CMK (cell line): ENCODE measurements around the gene LOXHD1.

Experiments used
- DNase-seq: peaks from one replicate; pipeline ENCODE4 v3.0.0-alpha.2; 2010; ENCODE audit warnings: low read depth

Gene LOXHD1

DNA sequence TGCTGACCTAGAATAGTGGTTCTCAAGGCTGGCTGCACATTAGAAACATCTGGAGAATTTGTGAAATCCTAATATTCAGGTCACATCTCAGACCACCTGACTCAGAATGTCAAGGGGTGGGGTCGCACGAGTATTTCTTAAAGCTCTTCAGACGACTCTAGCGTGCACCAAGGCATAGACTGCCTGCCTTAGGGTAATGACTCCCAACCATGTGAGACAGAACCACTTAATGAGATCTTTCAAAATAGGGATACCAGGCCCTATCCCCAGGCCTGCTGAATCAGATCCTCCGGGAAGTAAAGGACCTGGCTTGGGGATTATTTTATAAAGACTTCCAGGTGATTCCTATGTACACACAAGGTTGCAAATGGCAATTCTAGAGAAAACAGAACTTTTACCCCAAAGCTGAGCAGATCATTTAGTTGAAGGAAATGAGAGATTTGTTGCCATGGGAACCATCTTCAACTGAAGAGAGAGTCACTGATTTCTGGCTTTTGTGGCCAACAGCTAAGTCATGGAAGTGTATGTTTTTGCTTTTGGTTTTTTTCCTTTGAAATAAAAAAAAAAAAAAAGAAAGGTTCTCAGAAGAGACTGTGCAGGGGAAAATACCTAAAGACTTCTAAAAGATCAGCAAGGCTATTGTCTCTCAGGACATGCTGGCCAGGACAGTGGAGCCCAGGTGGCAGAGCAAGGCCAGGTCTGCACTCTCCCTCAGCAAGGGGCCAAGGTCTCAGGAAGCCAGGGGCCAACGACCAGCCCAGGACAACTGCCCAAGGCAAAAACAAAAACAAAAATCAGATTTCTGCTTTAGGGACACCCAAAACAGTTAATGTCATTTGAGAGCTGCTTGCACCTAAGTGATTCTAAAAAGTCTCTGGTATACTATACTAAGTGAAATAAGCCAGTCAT, 15.3 kb upstream of the LOXHD1 start:
- no peak for DNase-seq

DNA sequence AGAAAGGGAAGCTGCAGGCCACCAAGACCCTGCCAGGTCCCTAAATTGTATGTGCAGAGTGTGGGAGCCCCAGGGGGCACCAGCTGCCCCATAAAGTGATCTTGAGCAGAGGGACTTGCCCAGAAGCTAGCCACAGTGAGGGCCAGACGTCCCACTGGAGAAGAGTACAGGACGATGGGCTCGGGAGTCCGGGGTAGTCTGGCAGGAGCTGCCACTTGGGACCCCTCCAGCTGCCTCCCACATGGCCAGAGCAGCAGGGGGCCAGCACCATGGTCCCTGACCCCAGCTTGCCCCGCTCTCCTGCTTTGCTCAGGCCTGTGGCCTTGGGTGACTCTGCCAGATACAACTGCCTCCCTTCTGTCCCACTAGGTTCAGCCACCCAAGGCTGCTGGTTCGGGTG, 11.7 kb upstream of the LOXHD1 start:
- no peak for DNase-seq

DNA sequence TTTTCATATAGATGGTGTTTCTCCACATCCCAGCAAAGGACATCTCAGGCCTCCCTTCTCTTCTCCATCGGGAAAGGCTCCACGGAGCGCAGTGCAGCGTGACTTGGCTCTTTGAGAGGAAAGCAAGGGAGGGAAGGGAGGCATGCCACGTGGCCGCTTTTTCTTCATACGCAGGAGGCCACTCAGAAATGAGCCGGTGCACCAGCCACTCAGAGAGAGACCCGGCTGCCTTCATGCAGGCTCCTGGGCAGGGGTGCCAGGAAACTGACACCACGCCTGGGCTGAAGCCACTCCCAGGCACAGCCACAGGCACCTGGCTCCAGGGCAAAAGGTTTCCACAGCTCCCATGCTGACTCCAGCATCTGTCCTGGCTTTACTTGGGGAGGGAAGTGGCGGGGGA, 11.1 kb upstream of the LOXHD1 start:
- no peak for DNase-seq

DNA sequence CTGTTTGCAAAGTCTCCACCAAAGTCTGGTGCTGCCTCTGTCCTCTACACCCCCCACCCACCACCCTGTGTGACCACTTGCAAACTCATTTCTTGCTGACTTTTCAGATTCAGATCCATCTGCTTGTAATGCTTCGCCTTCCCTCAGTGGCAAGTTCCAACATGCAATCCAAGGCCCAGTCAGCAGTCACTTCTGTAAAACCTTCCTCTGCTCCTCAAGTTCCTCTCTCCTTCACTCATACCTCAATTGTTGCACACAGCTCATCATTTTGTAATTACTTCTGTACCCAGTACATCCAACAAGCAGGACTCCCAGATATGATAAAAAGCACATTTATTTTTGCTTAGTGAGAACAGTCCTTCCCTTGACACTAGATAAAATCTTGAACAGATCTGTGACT, 6.5 kb upstream of the LOXHD1 start:
- no peak for DNase-seq

DNA sequence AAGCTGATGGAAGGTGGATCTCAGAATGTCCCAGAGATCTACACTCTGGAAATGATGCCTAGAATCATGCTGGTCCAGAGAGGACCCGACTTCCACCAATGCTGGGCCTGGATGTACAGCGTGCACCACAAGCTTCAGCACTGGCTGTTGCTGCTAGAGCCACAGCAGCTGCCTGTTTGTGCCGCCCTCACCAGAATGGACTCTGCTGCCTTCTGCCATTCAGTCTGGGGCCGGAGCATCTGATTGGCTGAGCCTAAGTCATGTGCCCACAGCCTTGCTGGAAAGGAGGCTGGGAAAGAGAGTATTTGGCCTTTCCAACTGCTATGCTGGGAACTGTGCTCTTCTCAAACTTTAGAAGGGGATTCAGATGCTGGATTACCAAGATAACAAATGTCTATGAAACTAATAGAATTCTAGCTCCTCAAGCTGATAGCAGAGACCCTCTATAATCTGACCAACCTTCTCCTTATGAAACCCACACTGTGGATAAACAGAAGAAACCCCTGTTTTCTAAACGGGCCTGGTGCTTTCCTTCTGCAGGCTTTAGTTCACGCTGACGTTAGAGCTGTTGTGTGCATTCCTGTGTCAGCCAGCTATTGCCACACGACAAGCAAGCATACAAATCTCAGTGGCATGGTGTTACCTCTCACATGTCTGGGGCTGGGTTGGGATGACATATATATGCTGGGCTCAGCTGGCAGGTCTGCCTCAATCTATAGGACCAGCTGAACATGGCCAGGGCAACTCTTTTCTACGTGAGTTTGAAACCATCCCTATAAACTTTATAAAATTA, 4.1 kb upstream of the LOXHD1 start:
- no peak for DNase-seq

DNA sequence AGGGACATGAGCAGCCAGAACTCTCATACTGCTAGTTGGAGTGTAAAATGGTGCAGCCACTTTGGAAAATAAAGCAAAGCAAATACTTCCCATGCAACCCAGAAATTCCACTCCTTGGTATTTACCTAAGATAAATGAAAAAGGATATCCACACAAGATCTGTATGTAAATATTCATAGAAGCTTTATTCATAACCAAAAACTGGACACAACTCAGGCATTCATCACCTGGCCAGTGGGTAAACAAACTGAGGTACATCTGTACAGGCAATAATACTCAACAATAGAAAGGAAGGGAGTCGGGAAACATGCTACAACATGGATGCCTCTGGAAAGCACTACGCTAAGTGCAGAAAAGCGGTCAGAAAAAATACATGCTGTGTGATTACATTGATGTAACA, 2.5 kb upstream of the LOXHD1 start:
- DNase-seq: no peak

DNA sequence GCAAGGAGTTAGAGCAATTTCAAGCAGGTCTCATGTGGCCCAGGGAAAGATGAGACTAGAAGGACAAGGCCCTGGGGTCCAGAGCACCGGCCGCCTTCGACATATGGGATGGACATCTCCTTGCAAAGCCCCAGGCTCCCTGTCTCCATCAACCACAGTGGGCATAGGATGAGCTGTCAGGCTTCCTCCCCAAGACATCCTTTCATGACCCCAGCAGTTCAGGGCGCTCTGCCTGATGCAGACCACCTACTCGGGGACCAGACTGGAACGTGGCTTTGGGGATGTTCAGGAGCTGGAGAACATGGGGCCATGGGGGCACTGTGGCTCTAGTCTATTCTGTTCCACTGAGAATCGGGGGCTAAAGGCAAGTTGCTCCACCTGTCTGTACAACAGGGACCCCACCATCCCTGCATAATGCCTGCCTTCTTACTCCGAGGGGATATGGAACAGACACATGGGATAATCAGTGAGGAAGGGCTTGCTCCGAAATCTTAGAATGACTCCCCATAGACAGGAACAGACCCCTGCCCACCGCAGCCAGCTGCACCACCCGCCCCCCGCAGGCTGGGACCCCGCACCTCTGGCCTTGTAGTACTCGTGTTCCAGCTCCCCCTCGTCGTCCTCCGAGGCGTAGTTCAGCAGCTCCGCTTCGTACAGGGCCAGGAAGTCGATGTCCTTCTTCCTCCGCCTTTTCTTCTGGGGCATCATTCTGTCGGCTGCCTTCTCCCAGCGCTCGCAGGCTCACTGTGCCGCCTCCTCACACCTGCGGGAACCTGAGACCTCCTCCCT, 500 bp downstream of the LOXHD1 start:
- DNase-seq: no peak

DNA sequence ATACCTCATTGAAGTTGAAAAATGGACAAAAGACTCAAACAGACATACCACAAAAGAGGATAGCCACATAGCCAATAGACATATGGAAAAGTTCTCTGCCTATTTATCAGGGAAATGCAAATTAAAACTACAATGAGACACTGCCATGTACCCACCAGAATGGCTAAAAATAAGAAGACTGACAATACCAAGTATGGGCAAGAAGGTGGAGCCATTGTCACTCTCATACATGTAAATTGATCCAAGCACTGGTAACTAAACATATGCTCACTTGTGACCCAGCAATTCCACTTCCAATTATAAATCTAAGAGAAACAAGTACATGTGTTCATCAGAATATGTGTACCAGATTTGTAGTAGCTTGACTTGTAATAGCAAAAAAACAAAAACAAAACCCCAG, 4.6 kb downstream of the LOXHD1 start:
- no peak for DNase-seq

DNA sequence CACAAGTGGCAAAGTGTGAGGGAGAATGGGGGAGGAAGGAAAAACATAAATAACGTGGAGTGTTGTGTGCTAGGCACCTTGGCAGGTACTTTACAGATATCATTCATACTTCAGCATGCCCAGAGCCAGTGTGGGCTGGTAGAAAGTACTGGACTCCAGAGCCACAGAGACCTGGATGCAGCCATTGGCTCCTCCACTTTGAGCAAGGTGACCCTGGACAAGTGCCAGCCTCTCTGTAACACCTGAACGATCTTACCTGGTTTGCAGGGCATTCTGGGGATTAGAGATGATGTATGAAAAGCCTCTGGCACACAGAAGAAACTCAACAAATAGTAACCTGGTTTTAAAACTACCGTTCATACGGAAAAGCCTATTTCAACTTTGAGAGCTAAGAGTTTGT, 6.3 kb downstream of the LOXHD1 start:
- DNase-seq: no peak

DNA sequence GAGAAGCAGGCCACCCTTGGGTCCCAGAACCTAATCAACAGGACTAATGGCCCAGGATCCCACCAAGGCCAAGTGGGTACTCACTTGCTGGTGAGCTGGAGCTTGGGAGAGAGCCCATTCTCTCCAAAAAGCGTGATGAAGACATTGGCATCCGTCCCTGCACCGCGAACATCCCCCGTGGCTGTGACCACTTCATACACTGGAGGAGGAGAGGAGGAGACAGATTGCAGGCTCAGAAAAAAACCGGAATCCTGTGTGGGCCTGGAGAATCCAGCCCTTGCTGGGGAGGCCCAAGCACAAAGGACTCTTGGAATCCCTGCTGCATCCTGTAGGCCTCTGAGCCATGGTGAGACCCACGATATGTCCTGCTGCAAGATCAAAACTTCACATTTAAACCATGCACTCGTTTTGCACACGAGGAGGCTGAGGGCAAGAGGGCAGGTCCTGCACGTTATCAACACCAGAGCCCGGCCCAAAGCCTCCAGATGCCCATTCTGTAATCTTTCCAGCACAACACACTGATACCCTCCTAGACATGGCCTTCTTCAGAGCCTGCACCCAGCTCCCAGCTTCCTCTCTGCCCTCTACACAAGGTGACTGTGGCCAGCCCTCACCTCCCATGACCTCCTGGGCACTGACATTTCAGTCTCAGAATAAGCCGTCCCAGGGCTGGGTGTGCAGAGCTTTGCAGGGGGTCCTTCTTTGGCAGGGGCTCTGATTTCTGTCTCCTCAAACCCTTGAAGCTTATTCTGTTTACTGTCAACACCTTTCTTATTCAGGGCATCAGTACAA, 7.8 kb downstream of the LOXHD1 start:
- DNase-seq: no peak

DNA sequence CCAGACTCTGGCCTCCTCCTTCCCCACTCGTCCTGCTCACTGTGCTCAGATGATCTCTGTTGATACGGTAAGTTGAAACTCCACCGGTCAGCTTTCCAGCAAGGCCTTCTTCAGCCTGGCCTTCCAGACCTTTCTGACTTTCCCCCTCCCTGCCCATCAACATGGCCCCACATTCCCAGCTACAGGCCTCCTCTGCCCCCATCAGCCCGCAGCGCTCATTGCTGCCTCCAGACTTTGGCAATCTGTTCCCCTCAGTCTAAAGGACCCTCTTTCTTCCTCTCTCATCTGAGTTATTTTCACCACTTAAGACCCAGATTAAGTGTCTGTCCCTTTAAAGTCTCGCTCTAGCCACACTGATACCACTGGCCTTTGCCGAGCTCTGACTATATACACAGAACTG, 10.6 kb downstream of the LOXHD1 start:
- DNase-seq: no peak

DNA sequence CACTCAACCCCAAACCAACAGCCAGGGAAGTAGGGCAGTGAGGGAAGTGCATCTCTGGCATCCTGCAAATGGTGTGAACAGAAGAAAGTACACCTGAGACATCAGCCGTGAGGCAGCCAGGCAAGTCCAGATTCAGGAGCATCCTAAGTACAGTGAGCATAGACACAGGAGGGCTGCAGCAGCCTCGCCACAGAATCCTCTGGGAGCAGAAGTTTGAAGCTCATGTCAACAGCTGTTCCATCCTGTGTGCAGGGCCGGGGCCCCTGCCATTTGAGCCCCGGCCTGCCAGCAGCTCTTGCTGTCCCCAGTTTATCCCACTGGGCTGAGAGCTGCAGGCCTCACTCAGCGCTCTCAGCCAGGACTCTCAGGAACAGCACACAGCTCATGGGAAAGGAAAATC, 14.5 kb downstream of the LOXHD1 start:
- no peak for DNase-seq

DNA sequence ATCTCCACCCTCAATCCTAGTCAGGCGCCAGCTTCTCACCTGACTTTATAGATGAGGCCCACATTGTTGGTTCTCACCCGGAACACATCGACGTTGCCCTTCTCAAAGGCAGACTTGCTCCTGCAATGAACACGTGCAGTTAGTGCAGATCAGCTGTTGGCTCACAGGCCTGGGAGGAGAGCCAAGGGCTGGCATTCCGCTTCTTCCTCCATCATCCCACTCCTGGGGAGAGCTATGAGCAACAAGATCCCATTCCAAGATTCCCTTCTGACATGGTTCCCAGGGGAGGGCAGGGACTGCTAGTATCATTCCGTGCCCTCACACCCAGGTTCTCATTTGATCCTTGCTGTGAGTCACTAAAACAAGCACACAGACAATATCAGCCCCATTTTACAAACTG, 15.1 kb downstream of the LOXHD1 start:
- DNase-seq: no peak

DNA sequence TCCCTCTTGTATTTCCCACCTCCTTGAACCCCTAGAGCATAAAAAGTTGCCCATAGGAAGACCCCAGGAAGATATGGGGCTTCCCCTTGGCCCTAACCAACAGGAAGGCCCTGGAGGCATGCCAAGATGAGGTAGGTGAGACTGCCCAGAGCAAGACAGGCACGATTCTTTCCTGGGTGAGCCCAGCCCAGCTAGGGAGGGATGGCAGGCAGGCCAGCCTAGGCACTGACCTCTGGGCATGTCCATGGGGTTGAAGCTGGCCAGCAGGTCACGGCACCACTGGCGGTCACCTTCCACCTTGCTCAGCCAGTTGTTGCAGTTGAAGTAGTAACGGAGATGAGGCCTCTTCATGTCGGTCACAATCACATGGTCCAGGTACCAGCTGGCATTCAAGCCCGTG, 17.6 kb downstream of the LOXHD1 start:
- DNase-seq: no peak

DNA sequence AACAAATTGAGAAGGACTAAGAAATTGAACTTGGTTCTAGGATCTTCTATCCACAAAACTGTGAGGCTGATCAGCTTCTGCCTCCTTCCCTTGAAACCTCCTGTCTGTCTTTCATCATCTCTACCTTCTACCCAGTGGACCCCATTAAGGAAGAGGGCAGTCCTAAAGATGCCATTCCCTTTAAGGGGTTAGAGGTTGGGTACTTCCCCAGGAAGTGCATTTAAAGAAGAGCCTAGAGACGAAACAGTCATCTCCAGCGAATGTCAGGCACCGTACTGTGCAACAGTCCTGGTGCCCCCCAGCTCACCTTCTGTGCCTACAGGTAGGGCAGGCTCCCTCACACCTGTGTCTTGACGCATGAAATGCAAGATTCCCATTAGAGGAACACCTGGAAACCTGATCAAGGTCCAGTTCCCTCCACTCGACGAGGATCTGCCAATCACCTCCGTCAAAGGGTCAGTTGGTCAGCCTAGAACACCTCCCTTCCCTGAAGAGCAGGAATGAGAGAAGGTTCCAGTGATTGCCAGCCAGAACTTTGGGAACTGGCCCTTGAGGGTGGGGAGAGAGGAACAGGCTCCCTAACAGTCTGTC, 20.9 kb downstream of the LOXHD1 start:
- DNase-seq: no peak

DNA sequence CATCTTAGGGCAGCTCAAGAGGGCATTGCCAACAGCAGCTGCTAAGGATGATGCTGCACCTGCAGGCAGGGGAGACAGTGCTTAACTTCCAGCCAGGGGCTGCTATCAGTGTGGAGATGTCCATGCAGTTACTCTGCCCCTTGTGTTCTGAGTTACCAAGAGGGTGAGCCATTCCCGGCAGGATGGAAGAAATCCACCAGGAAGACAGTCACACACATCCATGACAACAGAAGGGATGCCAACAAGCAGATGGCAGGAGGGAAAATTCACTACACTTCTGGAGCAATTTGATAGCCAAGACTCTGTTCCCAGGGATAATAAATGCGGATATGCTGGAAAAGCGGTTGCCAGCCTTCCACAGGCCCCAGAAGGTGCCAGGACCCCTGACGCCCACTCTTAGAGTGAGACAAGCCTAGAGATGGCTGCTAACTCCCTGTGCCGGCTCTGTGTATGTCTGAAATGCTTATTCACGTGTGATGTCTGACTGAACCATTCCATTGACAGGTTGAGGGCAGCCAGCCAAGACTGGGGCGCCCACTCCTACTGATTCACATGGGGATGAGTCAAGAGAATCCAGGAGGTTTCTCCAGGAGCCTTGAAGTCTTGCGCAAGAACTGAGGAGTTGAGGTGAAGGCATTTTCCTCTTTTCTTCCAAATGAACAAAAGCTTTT, 24.5 kb downstream of the LOXHD1 start:
- DNase-seq: no peak

DNA sequence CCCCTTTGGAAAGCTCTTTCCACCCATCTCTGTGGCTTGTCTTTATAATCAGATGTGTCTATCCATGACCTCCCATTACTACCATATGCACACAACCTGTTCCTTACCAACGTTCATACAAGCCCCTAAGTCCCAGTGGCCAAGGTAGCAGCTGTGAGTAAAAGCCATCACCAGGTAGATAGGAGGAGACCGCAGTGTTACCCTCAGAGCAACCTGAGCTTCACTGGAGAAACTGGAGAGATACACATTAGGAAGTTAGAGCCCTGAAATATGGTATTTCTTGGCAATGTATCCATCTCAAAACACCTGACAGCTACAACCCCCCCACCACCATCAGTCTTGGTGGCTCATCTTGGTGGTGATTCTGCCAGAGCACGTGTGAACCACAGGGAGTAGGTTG, 26.0 kb downstream of the LOXHD1 start:
- DNase-seq: no peak

DNA sequence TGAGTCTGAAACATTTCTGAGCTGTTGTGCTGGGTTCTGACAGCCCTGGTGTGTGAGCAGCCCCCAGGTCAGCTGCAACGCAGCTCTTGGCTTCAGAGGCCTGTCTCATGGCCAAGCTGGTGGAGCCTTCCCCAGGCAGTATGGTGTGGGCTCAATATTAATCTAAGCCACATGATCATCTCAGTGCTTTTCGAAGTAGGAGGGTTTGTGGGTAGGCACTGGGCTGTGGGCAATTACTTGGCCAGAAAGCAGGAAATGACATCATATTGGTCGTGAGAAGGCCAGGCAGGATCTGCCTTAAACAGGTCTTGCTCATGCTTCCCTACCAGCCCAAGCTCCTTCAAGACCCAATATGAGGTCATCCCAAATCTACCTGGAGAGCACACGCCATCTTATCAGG, 26.9 kb downstream of the LOXHD1 start:
- DNase-seq: no peak

DNA sequence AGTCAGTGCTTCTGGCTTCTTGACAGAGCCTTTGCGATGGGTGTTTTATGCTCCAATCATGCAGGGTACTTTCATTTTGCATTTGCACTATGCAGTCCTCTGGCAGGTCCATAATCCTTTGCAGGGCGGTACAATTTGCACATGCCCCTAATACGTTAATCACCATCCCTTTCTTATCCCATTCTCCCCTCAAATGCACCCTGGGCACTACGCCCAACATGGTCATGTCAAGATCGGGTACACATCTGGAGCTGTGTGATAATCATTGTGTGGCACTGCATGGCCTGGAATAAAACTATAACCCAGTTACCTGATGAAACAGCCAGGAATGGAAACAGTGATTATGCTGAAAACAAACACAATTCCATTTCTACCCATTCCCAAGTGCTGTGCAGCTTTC, 27.7 kb downstream of the LOXHD1 start:
- DNase-seq: no peak

DNA sequence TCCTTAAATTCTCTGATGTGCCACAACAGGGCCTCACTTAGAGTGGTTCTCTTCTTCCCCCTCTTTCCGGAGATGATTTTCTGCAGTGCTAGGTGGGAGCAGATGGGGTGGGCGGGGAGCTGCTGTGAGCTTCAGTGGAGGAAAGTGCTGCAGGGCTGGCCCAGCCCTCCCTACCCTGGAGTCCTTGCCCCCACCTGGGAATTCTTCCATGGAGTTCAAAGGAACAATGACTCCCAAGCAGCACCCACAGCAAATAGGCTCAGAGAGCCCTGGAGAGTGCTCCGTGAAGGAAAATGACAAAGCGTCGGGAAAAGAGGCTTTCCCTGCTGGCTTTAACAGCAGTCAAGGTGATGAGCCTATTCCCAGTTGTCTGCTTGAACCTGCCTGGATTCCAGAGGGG, 28.8 kb downstream of the LOXHD1 start:
- no peak for DNase-seq

DNA sequence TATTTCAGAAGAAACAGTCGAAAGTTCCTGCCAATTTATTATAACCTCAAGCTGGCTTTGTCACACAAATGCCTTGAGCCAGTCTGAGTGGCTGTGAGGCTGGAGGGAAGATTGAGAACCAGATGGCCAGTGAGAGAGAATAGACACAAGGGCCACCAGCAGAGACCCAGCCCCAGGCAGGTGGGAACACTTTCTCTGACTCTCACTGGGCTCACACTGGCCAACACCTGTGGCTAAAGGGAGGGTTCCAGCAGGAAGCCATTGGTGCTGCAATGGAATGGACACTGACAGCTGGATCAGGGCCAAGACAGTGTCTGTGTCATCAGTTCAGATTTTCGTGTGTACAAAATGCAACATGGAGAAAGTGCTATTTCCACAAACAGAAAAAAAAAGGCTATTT, 29.9 kb downstream of the LOXHD1 start:
- no peak for DNase-seq
